GM23338 (cell line): ENCODE measurements around the gene GSN.
A peak's percentile ranks its signal among the peaks of the same experiment; 100 is the strongest.

ENCODE experiments used
- CTCF ChIP-seq, 2 experiments: fragments of 200-600 bp in 1 of 2; sonication (generic) in 1 of 2; conservative IDR thresholded peaks; 2 replicates each; pipeline versions ENCODE4 v1.5.1 to v1.6.1; 2016 to 2017; ENCODE audit warnings: antibody characterized with exemption in 2 of 2, low read depth in 2 of 2, mild to moderate bottlenecking in 2 of 2, moderate library complexity in 1 of 2
- EZH2 ChIP-seq: fragments of 200-600 bp; sonication (generic); IDR thresholded peaks from one replicate; pipeline ENCODE4 v1.8.0; 2017; ENCODE audit warnings: antibody characterized with exemption, mild to moderate bottlenecking, low read depth; ENCODE audit not compliant: unreplicated experiment
- EZH2phosphoT487 ChIP-seq: fragments of 200-600 bp; sonication (generic); IDR thresholded peaks from one replicate; pipeline ENCODE4 v1.8.1; 2018; ENCODE audit warnings: antibody characterized with exemption; ENCODE audit not compliant: unreplicated experiment
- POLR2AphosphoS5 ChIP-seq: IDR thresholded peaks from 2 replicates; pipeline ENCODE4 v1.6.1; 2016; ENCODE audit warnings: antibody characterized with exemption, low read depth
- TF ChIP-seq, protein P1 (sequence below): IDR thresholded peaks from one replicate; pipeline ENCODE4 v1.6.1; 2018; ENCODE audit warnings: antibody characterized with exemption; ENCODE audit not compliant: unreplicated experiment

- TF ChIP-seq EZH2 (no peak), CTCF (conservative IDR thresholded peaks at IDR 0.05; ENCODE audit: low read depth in 2 of 2) (peak; percentile 1 to 27; a peak in 2 of 4 replicates), POLR2AphosphoS5 (no peak), EZH2phosphoT487 (no peak)
- TF ChIP-seq, protein P1, sequence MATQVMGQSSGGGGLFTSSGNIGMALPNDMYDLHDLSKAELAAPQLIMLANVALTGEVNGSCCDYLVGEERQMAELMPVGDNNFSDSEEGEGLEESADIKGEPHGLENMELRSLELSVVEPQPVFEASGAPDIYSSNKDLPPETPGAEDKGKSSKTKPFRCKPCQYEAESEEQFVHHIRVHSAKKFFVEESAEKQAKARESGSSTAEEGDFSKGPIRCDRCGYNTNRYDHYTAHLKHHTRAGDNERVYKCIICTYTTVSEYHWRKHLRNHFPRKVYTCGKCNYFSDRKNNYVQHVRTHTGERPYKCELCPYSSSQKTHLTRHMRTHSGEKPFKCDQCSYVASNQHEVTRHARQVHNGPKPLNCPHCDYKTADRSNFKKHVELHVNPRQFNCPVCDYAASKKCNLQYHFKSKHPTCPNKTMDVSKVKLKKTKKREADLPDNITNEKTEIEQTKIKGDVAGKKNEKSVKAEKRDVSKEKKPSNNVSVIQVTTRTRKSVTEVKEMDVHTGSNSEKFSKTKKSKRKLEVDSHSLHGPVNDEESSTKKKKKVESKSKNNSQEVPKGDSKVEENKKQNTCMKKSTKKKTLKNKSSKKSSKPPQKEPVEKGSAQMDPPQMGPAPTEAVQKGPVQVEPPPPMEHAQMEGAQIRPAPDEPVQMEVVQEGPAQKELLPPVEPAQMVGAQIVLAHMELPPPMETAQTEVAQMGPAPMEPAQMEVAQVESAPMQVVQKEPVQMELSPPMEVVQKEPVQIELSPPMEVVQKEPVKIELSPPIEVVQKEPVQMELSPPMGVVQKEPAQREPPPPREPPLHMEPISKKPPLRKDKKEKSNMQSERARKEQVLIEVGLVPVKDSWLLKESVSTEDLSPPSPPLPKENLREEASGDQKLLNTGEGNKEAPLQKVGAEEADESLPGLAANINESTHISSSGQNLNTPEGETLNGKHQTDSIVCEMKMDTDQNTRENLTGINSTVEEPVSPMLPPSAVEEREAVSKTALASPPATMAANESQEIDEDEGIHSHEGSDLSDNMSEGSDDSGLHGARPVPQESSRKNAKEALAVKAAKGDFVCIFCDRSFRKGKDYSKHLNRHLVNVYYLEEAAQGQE: no peak
These were observed 64.2 kb downstream of the GSN start for GRCh38 chr9:121331992-121332685.
